ENCODE data around the gene PYCR2. TPM values are rescaled to one million over a fixed set of nuclear protein-coding genes. Genes with fewer than 3 reads are reported as not detected.

The PYCR2 gene
- total RNA-seq, 1 donor from 2014 or later, result 59.9 TPM

DNA sequence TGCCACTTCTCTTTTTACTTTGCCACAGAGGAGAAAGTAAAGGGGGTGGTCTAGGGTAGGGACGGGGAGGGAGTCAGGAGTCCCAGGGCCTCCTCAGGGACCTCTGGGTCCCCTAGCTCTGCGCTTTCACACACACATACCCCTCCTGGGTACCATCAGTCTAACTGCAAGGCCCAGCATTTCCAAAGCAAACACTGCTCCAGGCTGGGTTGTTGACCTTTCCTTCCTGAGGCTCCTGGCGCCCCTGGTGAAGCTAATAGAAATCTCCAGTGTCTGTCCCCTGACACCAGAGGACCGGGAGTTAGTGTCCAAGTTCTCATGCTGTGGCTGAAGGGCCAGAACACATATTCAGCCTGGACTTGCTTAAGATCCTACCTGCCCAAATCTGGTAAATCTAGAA is 45.8 kb downstream of the PYCR2 start:
- peaks cover 5% of the 10 kb centered on the region for H3K27me3 Mint-ChIP-seq (ENCODE audit: low read depth)
- no peaks in the 10 kb centered on the region for H3K9me3 Mint-ChIP-seq
- no peaks in the 10 kb centered on the region for H3K36me3 Mint-ChIP-seq (ENCODE audit: low read depth)
- DNase-seq (ENCODE audit: low read depth, low spot score), result no peak
- peaks cover 31% of the 10 kb centered on the region for H3K4me1 Mint-ChIP-seq
- H3K27ac Mint-ChIP-seq (ENCODE audit: unreplicated experiment), result no peak overlapping the region
- H3K4me3 Mint-ChIP-seq, result peak overlapping the region; percentile 62
- TF ChIP-seq, protein P1, sequence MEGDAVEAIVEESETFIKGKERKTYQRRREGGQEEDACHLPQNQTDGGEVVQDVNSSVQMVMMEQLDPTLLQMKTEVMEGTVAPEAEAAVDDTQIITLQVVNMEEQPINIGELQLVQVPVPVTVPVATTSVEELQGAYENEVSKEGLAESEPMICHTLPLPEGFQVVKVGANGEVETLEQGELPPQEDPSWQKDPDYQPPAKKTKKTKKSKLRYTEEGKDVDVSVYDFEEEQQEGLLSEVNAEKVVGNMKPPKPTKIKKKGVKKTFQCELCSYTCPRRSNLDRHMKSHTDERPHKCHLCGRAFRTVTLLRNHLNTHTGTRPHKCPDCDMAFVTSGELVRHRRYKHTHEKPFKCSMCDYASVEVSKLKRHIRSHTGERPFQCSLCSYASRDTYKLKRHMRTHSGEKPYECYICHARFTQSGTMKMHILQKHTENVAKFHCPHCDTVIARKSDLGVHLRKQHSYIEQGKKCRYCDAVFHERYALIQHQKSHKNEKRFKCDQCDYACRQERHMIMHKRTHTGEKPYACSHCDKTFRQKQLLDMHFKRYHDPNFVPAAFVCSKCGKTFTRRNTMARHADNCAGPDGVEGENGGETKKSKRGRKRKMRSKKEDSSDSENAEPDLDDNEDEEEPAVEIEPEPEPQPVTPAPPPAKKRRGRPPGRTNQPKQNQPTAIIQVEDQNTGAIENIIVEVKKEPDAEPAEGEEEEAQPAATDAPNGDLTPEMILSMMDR (conservative IDR thresholded peaks at IDR 0.05), result no peak

DNA sequence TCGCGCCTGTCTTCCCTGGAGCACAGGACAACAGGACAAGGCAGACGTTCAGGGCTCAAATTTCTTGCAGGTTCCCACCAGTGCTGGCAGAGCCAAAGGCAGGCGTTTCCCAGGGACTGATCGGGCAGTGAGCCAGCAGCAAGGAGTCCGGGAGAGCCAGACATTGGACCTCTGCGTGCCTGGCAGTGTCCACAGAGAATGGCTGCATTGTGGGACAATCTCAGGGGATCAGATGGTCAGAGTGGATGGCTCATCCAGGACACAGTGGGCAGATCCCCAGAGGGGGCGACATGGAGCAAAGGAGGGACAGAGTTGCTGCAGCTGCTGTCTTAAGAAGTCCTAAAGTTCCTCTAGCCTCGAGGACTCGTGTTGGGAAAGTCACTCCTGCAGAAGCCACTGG is 46.5 kb downstream of the PYCR2 start:
- H3K27me3 Mint-ChIP-seq (ENCODE audit: low read depth), result peaks cover 2% of the 10 kb centered on the region
- H3K4me1 Mint-ChIP-seq, result peaks cover 28% of the 10 kb centered on the region
- H3K9me3 Mint-ChIP-seq, result no peaks in the 10 kb centered on the region
- H3K36me3 Mint-ChIP-seq (ENCODE audit: low read depth), result no peaks in the 10 kb centered on the region
- TF ChIP-seq, protein P1 (conservative IDR thresholded peaks at IDR 0.05), result peak; percentile 53
- no peak overlapping the region for H3K27ac Mint-ChIP-seq (ENCODE audit: unreplicated experiment)
- DNase-seq (ENCODE audit: low read depth, low spot score), result peak; percentile 65
- H3K4me3 Mint-ChIP-seq, result peak overlapping the region; percentile 76

DNA sequence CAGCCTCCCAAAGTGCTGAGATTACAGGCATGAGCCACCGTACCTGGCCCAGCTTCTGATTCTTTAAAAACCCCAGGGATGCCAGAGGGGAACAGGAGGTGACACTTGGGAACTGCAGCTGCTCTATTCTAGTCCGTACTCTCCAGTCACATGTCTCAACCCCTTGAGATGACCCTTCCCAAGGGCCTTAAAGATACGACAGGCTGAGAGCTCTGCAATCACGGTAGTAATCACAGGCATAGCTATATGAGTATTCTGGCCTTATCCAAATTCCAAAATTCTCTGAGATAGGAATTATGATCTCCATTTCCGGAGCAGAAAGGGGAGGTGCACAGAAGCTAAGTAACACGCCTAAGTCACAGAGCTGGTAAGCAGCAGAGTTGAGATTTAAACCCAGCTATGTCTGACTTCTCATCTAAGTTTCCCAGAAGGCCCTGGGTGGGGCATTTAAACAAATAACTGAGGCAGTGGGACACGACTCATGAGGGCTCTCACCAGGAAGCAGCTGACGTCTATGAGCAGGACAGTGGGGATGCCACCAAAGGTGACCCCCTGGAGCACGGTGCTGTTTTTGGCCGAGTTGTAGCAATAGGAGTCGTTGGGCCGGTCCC is 47.0 kb downstream of the PYCR2 start:
- Mint-ChIP-seq H3K36me3 (ENCODE audit: low read depth) (no peaks in the 10 kb centered on the region), H3K4me1 (peaks cover 28% of the 10 kb centered on the region), H3K4me3 (no peak overlapping the region), H3K27me3 (ENCODE audit: low read depth) (peaks cover 2% of the 10 kb centered on the region), H3K27ac (ENCODE audit: unreplicated experiment) (no peak overlapping the region), H3K9me3 (no peaks in the 10 kb centered on the region)
- no peak for DNase-seq (ENCODE audit: low read depth, low spot score)
- TF ChIP-seq, protein P1 (conservative IDR thresholded peaks at IDR 0.05), result no peak

DNA sequence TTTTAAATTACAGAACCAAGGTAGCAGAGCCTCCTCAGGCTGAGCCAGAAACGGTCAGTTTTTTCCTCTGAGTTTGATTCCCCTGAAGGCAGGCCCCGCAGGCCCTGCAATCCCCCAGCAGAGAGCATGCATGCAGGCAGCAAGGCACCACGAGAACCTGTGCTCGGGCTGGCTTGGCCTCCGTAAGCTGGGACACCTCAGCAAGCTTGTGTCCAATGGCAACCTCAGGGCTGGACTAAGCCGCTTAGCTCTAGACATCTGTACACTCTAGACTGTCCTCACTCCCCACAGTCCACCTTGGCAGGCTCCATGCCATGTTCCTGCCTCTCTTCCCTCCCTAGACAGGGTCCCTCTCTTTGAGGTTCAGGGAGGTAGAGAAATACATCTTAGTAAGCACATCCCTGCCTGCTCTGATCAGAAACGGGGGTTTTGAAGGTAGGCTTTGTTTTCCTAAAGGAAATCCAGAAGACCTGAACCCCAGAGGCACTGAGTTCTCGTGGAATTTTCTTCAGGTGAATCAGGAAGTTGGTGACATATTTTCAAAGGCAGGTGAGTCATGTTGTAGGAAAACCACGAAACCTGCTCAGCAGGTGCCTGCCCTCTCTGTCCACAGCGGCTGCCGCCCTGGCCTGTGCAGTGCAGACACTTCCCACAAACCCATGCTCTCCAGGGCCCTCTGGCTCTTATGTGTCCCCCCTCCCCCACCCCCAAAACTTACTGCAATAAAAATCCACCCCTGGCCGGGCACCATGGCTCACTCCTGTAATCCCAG is 48.8 kb downstream of the PYCR2 start:
- H3K36me3 Mint-ChIP-seq (ENCODE audit: low read depth), result no peaks in the 10 kb centered on the region
- no peaks in the 10 kb centered on the region for H3K9me3 Mint-ChIP-seq
- H3K27ac Mint-ChIP-seq (ENCODE audit: unreplicated experiment), result no peak overlapping the region
- DNase-seq (ENCODE audit: low read depth, low spot score), result no peak
- H3K27me3 Mint-ChIP-seq (ENCODE audit: low read depth), result no peaks in the 10 kb centered on the region
- no peak overlapping the region for H3K4me3 Mint-ChIP-seq
- TF ChIP-seq, protein P1 (conservative IDR thresholded peaks at IDR 0.05), result no peak
- peaks cover 22% of the 10 kb centered on the region for H3K4me1 Mint-ChIP-seq

DNA sequence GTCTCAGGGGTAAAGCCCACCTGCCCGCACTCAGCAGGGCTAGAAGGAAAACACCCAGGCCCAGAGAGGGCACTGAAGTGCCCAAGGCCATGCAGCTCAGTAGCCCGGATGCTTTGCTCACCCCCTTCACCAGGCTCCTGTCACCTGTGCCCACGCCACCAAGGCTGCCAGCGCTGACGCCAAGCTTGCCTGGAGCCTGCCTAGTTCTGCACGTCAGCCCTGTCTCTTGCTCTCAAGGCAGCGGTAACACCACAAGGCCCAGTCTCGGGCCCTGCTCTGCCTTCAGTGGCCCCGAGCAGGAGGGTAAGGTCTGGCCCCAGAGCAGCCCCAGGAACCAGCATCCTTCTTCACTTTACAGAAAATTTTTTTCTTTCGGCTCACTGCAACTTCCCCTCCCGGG is 49.6 kb downstream of the PYCR2 start:
- Mint-ChIP-seq H3K9me3 (no peaks in the 10 kb centered on the region), H3K27ac (ENCODE audit: unreplicated experiment) (no peak overlapping the region), H3K4me3 (no peak overlapping the region), H3K4me1 (peaks cover 14% of the 10 kb centered on the region), H3K27me3 (ENCODE audit: low read depth) (no peaks in the 10 kb centered on the region), H3K36me3 (ENCODE audit: low read depth) (no peaks in the 10 kb centered on the region)
- DNase-seq (ENCODE audit: low read depth, low spot score), result no peak
- TF ChIP-seq, protein P1 (conservative IDR thresholded peaks at IDR 0.05), result no peak

Data from neural crest cell (in vitro differentiated cells).